NK-92 (cell line): ENCODE measurements around the gene RAB20.
"Not testable (repeated sequence)": the region's sequence is repeated elsewhere in the genome, so short reads cannot be mapped to it uniquely, and the experiment has no call there.

Source experiments
- DNase-seq: peaks from one replicate; lab custom pipeline; 2025; ENCODE audit not compliant: unreplicated experiment; lab: John Stamatoyannopoulos, UW

RAB20 gene, protein sequence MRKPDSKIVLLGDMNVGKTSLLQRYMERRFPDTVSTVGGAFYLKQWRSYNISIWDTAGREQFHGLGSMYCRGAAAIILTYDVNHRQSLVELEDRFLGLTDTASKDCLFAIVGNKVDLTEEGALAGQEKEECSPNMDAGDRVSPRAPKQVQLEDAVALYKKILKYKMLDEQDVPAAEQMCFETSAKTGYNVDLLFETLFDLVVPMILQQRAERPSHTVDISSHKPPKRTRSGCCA

DNA sequence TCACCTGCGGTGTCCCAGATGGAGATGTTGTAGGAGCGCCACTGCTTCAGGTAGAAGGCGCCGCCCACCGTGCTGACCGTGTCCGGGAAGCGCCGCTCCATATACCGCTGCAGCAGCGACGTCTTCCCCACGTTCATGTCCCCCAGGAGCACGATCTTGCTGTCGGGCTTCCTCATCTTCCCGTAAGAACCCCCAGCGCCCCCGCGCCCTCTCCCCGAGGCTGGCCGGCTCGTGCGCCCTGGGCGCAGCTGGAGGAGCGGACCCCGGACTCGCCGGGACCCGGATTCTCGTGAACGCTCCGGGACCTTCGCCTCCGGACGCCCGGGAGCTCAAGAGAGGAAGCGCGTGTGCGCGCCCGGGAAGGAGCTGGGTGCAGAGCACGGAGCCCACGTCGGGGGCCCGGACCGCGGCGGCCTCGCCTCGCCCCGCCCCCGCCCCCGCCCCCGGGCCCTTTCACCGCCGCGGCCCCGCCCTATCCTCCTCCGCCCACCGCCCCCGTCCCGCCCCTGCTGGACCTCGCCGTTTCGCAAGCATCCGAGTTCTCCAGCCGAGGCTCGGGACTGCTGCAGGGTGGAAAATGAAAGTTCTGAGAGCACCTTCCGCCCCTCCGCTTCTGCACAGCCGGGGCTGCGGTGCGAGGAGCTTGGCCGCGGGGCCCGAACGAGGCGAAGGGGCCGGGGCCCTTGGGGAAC is at the start of gene RAB20:
TSS of gene RAB20 (minus strand) at position 379 of the 692 bp plus-strand sequence. CDS start at position 176, 203 bp downstream.
- no peak for DNase-seq

DNA sequence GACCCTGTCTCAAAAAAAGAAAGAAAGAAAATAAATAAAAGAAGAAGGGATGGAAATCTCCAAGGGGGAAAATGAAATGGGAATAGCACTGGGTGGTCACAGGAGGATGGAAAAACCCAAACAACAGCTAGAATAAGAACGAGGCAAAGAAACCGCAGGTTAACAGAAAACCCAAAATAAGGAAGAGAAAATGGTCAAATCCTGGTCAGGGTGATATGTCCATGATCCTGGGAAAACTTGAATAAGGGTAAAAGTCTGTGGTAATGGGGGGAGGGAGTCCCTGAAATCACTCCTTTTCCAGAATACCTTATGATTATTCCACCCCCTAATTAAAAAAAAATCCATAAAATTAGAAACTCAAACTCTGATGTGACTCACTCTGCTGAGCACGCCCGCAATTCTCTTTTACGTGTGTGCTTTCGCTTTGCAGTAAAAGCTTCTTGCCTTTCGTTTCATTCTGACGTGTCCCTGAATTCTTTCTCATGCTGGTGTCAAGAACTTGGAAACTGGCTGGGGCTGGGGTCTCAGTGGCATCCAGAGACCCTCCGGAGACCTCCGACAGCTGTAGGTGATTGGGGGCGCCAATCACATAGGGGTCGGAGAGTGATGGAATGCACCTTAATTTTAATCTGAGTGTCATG is 49.6 kb upstream of the RAB20 start:
- DNase-seq: no peak

DNA sequence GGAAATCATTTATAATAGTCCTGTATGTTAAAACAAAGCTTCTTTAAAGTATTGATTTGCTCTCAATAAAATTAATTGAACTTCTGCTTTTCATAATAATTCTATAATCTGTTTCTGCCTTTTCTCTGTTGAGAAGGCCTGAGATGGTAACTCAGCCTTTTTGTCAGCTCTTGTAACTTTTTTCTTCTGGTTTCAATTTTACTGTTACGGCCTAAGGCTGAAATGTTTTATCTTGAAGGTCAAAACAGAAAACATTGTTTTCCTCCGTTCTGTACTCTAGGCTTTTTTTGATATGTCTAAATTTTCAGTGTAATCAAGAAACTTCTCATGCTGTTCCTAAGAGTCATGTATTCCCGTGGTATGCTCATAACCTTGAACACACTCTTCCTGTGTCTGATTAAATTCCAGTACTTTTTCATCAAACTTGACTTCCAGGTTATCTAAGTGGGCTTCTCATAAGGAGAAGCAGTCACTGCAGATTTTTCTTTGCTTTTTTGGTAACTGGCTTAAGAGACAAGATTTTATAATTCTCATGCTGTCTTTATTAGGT is 46.2 kb upstream of the RAB20 start:
- DNase-seq: no peak

DNA sequence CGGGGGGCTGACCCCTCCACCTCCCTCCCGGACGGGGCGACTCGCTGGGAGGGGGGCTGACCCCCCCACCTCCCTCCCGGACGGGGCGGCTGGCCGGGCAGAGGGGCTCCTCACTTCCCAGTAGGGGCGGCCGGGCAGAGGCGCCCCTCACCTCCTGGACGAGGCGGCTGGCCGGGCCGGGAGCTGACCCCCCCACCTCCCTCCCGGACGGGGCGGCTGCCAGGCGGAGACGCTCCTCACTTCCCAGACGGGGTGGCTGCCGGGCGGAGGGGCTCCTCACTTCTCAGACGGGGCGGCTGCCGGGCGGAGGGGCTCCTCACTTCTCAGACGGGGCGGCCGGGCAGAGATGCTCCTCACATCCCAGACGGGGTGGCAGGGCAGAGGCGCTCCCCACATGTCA is 44.8 kb upstream of the RAB20 start:
- not testable (repeated sequence) for DNase-seq

DNA sequence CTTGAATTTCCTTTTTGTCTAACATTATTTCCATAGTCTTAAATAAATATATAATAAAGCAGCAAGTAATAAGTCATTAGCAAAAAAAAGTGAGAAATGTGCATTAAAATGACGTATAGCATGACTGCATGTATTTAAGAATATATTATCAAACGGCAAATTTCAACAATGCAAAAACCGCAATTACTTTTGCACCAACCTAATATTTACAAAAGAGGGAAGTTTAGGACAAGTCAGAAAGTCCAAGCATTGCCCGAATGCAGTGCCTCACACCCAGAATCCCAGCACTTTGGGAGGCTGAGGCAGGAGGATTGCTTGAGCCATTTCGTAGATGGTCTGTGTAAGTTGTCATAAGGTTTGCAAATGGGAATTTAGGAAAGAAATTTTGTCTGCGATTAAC is 43.6 kb upstream of the RAB20 start:
- no peak for DNase-seq

DNA sequence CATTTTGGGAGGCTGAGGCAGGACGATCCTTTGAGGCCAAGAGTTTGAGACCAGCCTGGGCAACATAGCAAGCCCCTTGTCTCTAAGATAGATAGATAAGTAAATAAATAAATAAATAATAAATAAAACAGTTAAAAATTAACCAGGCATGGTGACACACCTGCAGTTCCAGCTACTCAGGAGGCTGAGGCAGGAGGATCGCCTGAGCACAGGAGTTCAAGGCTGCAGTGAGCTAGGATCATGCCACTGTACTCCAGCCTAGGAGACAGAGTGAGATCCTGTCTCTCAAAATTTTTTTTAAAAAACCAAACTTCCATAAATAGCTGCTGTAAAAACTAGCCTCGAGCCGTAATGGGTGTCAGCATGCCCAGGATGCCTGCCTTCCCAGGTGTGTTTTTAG is 39.5 kb upstream of the RAB20 start:
- no peak for DNase-seq

DNA sequence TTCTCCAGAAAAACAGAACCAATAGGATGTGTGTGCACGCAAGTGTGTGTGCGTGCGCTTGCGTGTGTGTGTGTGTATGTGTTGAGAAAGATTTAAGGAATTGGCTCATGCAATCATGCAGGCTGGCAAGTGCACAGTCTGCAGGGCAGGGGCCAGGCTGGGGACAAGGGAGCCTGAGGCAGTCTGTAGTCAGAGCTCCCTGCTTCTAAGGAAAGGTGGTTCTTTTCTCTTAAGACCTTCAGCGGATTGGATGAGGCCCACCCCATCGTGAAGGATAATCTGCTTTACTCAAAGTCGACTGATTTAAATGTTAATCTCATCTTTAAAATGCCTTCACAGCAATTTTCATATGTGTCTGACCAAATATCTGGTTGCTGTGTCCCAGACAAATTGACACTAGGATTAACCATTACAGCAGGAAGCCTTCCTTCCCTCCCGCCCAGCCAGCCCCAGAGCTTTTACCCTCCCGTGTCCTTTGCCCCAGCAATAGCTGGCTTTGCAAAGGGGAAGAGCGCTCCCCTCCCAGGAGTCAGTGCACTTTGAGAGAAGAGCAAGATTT is 38.8 kb upstream of the RAB20 start:
- DNase-seq: no peak

DNA sequence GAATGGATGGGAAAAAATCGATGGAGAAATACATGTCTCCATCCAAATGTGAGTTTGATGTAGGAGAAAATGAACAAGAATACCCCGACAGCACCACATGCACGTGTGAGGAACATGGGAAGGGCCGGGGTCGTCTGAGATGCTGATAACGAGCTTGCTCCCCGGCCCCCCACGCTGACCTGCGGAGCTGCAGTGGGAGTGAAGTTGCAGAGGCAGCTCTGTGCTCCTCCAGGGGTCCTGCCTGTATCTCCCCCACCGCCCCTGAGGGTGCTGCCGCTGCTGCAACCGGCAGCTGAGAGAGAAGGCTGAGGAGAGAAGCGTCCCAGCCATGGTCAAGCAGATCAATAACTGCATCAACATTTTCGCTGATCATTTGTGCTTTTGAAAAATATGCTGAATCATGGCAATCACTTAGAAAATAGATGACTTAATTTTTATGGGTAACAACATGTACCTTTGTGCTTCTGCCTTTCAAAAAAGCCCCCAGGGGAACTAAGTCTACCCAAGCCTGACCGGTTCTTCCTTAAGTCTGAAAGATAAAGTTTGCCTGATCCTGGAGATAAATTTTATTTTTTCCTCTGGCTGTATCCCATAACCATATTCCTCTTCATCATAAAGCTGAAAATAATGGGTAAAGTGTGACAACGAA is 35.6 kb upstream of the RAB20 start:
- DNase-seq: no peak

DNA sequence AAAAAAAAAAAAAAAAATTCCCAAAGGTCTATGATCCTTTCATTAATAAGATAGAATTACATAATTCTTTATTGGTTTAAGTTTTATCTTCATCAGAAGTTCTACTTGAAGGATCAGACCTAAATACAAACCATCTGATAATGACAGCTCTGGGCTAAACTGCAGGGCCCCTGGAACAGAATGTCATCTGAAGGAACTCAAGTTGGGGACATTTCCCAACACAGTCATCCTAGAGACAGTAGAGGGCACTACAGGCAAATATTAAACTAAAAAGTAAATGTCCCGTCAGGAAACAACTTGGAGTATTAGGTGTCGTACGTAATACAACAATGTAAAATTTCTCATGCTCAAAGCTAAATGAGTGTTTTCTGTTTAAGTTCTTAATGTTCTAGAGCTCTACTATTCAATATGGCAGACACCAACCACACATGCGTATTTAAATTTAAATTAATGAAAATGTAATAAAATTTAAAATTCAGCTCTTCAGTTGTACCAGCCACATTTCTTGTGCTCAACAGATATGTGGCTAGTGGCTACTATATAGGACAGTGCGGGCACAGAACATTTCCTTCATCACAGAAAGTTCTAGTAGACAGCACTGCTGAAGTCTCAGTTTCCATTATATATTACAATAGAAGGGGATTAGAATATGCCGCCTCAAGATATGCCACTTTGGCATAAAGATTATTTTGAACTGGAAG is 32.1 kb upstream of the RAB20 start:
- DNase-seq: no peak

DNA sequence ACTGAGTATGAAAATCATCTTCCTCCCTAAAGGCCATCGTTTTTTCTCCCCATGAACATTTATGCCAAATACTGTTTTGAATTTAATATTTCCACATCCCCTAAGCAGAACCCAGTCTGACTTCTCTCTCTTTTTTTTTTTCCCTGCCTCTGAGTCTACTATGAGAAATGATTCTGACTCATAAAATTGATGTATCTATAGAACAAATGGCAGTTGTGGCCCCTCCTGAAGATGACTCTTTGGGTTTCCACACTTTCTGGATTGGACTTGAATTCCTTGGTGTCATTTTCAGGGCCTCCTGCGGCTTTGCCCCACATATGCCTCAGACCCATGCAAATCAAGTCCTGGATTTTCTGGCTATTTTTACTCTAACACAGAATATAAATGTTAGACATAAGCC is 31.1 kb upstream of the RAB20 start:
- no peak for DNase-seq

DNA sequence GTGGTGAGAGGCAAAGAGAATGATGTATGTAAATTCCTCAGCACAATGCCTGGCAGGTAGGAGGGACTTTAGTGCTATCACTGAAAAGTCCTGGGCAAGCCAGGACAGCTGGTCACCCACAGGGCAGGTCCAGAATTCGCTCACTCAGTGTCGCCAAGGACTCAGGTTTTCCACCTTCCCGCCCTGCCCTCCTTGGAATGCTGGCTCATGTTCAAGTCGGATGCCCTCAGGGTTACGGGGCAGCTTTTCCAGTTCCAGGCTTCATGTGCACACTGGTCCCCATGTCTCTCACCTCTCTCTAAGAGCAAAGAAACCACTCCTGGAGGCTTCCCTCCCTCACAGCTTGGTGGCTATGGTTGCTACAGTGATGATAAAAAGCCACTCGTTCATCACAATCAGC is 29.1 kb upstream of the RAB20 start:
- DNase-seq: no peak

DNA sequence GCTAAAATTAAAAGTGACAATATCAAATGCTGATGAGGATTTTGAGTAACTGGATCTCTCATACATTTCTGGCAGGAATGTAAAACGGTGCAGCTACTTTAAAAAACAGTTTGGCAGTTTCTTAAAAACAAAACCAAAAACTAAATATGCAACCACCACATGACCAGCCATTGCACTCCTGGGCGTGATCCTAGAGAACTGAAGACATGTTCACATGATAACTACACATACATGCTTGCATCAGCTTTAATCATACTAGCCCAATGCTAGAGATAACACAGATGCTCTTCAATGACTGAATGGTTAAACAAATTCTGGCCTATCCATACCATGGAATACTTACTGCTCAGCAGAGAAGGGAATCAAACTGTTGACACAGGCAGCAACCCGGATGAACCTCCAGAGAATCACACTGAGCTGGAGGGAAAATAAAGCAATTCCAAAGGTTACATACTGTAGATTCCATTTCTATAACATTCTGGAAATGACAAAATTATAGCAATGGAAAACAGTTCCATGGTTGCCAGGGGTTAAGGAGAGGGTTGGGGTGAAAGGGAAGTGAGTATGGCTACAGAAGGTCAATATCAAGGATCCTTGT is 28.4 kb upstream of the RAB20 start:
- DNase-seq: no peak

DNA sequence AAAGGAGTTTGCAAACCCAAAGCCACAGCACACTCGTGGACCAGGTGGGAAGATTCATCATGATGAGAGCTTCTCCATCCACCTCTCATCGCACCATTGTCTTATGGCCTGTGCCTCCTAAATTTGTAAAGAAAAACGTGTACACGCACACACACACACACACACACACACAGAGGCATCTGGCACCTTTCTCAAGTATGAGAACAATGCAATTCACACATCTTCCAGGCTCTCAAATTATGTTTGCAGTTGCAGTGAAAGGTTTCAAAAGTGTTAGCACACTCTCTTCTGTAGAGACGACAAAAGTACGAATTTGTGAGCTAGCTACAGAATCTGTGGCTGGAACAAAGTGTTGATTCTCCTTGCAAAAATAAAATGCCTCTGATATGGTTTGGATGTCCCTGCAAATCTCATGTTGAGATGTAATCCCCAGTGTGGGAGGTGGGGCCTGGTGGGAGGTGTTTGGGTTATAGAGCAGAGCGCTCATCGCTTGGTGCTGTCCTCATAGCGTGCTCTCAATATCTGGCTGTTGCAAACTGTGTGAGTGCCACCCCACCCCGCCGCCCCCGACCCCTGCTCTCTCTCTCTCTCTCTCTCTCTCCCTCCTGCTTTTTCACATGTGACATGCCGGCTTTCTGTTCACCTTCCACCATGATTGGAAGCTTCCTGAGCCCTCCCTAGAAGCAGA is 21.8 kb upstream of the RAB20 start:
- DNase-seq: no peak

DNA sequence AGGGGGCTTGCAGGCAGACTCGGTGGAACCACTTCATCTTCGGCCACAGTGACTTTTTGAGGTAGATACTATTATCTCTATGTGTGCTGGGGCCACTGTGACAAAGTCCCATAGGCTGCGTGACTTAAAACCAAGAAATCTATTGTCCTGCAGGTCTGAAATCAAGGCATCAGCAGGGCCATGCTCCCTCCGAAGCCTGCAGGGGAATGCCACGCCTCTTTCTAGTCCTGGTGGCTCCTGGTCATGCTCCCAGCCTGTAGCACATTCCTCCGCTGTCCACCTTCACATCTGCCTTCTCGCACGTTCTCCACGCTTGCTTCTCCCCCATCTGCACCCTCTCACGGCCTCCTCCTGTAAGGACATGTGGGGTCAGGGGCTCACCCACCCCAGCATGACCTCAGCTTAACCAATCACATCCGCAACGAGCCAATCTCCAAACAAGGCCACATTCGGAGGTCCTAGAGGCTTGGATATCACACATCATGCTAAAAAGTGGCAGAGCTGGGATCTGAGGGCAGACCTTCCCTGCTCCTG is 21.0 kb upstream of the RAB20 start:
- no peak for DNase-seq

DNA sequence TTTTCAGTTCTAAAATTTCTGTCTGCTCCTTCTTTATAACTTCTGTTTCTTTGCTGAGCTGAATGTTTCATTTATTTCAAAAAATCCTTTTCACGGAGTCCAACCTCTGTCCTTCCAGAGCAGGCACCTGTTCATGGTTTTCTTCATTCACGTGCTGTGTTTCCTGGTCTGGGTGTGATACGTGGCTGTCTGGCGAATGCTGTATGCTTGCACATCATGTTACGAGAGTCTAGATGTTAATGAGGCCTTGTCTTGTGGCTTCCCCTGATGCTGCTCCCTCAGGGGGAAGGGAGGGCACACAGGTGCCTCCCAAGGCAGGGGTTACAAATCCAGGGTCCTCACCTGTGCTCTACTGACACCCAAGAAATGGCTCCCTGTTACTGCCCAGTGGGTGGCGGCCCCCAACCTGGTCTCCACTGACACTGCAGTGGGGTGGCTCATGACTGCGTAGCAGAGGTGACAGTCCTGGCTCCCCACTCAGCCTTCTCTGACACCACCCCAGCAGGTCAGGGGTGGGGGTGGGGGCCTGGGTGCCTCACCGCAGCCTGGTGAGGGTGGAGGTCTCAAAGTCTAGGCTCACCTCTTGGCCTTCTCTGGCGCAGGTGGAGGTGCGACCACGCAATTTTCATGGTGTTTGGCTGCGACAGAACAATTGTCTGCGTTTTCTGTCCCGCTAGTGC is 20.1 kb upstream of the RAB20 start:
- DNase-seq: no peak

DNA sequence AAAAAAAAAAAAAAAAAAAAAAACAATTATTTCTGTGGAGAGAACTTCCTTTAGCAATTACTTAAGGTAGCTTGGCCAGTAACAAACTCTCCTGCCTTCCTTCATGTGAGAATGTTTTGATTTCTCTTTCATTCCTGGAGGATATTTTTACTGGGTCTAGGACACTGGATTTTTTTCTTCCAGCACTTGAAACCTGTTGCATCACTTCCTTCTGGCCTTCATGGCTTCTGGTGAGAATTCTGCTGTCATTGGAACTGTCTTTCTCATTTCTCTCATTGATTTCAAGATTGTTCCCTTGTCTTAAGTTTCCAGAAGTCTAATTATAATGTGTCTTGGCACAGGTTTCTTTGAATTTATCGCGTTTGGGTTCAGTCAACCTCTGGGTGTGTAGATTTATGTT is 19.3 kb upstream of the RAB20 start:
- no peak for DNase-seq

DNA sequence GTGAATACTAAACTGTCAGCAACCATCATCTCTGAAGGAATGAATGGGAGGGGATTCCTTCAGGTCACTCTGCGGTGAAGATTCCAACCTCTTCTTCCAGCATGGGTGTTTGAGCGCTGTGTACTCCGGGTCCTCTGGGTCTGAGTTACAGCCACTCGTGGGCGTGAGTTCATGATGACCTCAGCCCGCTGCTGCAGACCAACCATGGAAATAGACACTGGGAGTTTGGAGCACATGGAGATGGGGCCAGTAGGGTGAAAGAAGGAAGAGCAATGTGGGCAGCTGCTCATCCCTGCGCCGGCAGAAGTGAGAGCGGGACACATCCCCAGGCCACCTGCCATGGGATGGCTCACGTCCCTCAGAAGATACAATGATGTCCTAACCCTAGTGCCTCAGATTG is 16.8 kb upstream of the RAB20 start:
- no peak for DNase-seq

DNA sequence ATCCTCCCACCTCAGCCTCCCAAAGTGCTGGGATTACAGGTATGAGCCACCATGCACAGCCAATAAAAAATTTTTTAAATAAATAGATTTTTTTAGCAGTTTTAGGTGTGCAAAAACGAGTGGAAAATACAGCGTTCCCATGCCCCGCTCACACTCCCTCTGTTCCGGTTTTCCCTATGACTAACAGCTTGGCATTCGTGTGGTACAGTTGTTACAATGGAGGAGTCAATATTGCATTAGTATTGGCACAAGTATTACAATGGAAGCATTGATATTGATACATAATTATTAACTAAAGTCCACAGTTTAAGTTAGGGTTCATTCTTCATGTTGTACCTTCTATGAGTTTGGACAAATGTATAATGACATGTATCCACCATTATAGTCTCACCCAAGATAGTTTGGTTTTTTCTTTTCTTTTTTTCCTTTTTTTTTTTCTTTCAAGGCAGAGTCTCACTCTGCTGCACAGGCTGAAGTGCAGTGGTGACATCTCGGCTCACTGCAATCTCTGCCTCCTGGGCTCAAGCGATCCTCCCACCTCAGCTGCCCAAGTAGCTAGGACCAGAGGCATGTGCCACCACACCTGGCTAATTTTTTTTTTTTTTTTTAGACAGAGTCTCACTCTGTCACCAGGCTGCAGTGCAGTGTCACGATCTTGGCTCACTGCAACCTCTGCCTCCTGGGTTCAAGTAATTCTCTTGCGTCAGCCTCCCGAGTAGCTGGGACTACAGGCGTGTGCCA is 15.4 kb upstream of the RAB20 start:
- no peak for DNase-seq
